ENCODE measurements around the gene SFXN1. TPM values are rescaled to one million over a fixed set of nuclear protein-coding genes. Genes with fewer than 3 reads are reported as not detected.

SFXN1 gene
- total and polyA plus RNA-seq, 9 of the 15 experiments (the other 6 are each of a cell fraction or from before 2014, with no cell fraction given) = 31.8 to 261 (median 113) TPM

DNA sequence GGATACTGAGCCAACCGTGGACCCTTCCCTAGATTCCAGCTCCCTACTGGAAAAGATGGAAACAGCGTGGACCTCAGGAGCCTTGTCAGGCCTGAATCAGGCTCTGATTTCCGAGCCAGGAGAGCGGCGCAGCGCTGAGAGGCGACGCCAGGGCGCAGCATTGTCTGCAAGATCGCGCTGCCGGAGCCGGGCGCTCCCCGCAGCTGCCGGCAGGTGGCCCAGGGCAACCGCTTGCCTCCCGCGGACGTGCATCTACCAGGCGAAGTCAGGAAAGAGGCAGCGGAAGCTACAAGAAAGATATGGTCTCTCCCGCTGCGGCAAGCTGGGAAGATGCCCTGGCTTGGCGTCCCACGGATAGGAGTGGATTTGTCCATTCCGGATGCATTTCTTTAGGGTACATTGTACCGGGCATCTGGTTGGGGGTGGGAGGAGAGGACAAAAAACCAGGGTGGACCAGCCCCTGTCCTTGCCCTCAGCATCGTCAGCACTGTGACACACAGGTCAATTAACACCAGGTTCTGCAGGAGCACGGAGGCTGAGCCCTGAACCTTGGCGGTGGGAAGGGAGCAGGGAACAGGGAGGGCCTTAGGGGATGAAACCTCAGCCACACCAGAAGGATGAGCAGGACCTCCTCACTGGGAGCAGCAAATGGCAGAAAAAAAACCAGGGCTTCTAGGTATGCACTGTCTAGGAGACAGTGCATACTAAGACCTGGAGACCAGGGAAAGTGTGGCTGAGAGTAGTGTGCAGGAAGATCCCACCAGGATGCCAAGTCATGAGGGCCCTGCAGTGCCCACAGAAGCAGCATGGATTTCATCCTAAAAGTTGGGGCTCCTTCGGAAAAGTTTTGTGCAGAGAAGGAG, 55.9 kb downstream of the SFXN1 start (continued):
- TF ChIP-seq PBX2 (CRISPR knock-in tag; IDR thresholded peaks at IDR 0.05; ENCODE audit: low read depth) = no peak
- no peak for TF ChIP-seq PBX2 (tag; conservative IDR thresholded peaks at IDR 0.05; ENCODE audit: low read depth)
- TF ChIP-seq MEF2A (IDR thresholded peaks at IDR 0.05; ENCODE audit: control insufficient read depth, low read depth, low read length) = no peak
- TF ChIP-seq POLR2A (conservative IDR thresholded peaks at IDR 0.05) = no peak
- no peak for TF ChIP-seq NCOR1 (IDR thresholded peaks at IDR 0.05)
- no peak for TF ChIP-seq ZFP36 (IDR thresholded peaks at IDR 0.05; ENCODE audit: low read depth, low read length, partially characterized antibody)
- TF ChIP-seq HBP1 (CRISPR knock-in tag; IDR thresholded peaks at IDR 0.05) = no peak
- no peak for TF ChIP-seq DLX4 (CRISPR knock-in tag; IDR thresholded peaks at IDR 0.05)
- peak; percentile 66 for TF ChIP-seq BHLHE40 (IDR thresholded peaks at IDR 0.05; ENCODE audit: low read length)
- TF ChIP-seq L3MBTL2 (IDR thresholded peaks at IDR 0.05) = peak; percentile 45; the same call in 1 of the 2 replicates
- TF ChIP-seq, protein P1, sequence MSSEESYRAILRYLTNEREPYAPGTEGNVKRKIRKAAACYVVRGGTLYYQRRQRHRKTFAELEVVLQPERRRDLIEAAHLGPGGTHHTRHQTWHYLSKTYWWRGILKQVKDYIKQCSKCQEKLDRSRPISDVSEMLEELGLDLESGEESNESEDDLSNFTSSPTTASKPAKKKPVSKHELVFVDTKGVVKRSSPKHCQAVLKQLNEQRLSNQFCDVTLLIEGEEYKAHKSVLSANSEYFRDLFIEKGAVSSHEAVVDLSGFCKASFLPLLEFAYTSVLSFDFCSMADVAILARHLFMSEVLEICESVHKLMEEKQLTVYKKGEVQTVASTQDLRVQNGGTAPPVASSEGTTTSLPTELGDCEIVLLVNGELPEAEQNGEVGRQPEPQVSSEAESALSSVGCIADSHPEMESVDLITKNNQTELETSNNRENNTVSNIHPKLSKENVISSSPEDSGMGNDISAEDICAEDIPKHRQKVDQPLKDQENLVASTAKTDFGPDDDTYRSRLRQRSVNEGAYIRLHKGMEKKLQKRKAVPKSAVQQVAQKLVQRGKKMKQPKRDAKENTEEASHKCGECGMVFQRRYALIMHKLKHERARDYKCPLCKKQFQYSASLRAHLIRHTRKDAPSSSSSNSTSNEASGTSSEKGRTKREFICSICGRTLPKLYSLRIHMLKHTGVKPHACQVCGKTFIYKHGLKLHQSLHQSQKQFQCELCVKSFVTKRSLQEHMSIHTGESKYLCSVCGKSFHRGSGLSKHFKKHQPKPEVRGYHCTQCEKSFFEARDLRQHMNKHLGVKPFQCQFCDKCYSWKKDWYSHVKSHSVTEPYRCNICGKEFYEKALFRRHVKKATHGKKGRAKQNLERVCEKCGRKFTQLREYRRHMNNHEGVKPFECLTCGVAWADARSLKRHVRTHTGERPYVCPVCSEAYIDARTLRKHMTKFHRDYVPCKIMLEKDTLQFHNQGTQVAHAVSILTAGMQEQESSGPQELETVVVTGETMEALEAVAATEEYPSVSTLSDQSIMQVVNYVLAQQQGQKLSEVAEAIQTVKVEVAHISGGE (CRISPR knock-in tag; IDR thresholded peaks at IDR 0.05) = no peak
- no peak for TF ChIP-seq ZNF324 (CRISPR knock-in tag; IDR thresholded peaks at IDR 0.05)
- TF ChIP-seq HINFP (tag; conservative IDR thresholded peaks at IDR 0.05; ENCODE audit: low read depth) = no peak
- TF ChIP-seq PPARD (CRISPR knock-in tag; IDR thresholded peaks at IDR 0.05) = no peak
- no peak for TF ChIP-seq POLR2B (IDR thresholded peaks at IDR 0.05; ENCODE audit: low read depth, partially characterized antibody)
- no peak for TF ChIP-seq KAT8 (IDR thresholded peaks at IDR 0.05; ENCODE audit: low read depth)
- no peak for TF ChIP-seq MAFK (IDR thresholded peaks at IDR 0.05; ENCODE audit: low read length)
- no peak for TF ChIP-seq NFYB (IDR thresholded peaks at IDR 0.05; ENCODE audit: extremely low read depth, insufficient read length)

Data from K562 (cell line).